ENCODE data around the gene TMCC3.

Gene TMCC3

GRCh38 chr12:94532490-94533422 lies 117.6 kb downstream of the TMCC3 start:
- peak; percentile 91 for DNase-seq (ENCODE audit: low spot score)

DNA sequence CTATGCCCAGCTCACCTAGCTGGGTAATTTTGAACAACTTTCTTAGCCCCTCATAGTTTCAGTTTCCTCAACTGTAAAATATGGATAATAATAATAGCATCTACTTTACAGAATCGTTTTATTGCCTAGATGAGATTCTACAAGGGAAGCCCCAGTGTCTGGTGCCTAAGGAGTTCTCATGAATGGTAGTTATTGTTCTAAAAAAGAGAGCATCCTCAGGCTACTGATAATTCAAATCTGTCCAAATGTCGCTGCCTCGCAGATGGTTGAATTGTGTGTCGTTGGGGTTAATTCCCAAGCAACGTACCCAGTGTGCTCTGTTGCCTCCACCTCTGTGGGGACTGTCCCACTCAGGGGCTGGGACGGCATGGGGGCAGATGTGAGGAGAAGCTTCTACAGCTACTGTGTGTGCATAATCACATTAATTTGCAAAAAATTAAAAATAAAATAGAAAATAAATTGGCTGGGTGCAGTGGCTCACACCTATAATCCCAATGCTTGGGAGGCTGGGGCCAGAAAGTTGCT lies 119.1 kb downstream of the TMCC3 start:
- no peak for DNase-seq (ENCODE audit: low spot score)

DNA sequence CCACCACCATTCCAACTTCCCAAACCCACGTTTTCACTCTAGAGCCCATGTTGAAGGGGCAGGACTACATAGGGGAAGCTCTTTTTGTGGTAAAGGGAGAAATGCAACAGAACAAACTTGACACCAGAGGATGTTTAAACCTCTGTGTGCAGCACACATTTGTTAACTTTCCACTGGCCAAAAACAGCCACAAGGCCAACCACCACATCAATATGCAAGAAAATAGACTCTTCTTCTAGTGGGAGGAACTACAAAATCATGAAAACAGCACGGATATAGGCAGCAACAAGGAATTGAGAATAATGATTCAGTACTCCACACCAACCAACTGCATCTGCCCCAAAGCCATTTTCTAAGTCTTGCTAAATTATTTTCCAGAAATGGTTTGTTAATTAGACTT lies 124.4 kb downstream of the TMCC3 start:
- no peak for DNase-seq (ENCODE audit: low spot score)
